HepG2 (cell line): ENCODE measurements around the gene PIGV. TPM values are rescaled to one million over a fixed set of nuclear protein-coding genes. Genes with fewer than 3 reads are reported as not detected.

Experiments used
- ATAC-seq: fragments of 200-7000 bp; cut with Tn5 transposase; 3 replicates; pipeline ENCODE4 v1.9.1; 2020; ENCODE audit warnings: mild to moderate bottlenecking, moderate library complexity
- BruUV-seq: library from RNA; stranded (reverse); fragments of 400-500 nt; replicated peaks from 2 replicates; lab custom pipeline; 2021; lab: Mats Ljungman, UMichigan
- CTCF ChIA-PET: fragments of 300-600 bp; formaldehyde crosslinking; extraction: SDS; loops from one replicate; lab custom pipeline; 2021; ENCODE audit warnings: low total read pairs, inconsistent platforms, low intra/inter-chr PET ratio; lab: Yijun Ruan, JAX
- POLR2A ChIA-PET: fragments of 350-600 bp; sonication (Branson Sonifier 250); formaldehyde crosslinking; loops from one replicate; lab custom pipeline; 2020; ENCODE audit warnings: antibody characterized with exemption, inconsistent platforms; lab: Yijun Ruan, JAX
- DNase-seq: peaks from one replicate; pipeline ENCODE4 v3.0.0-alpha.2; 2015; ENCODE audit warnings: low spot score
- FAIRE-seq: peaks from 3 replicates; lab custom pipeline; 2011; peaks lifted over from hg19 to GRCh38; lab: Jason Lieb, UNC
- H2AFZ ChIP-seq: one replicate; pipeline ENCODE4 v1.6.1; 2011; ENCODE audit warnings: low read length, inconsistent platforms
- H3K27ac ChIP-seq: fragments of 300-600 bp; 3 replicates; pipeline ENCODE4 v1.8.0; 2011; ENCODE audit warnings: mixed run types, mild to moderate bottlenecking, mixed read lengths, low read length, inconsistent platforms; ENCODE audit not compliant: insufficient read depth; ENCODE audit errors: extremely low read length
- H3K27me3 ChIP-seq, 2 experiments: fragments of 200-600 bp in 1 of 2; 2 replicates in 1 of 2; 3 replicates in 1 of 2; pipeline versions ENCODE4 v1.6.0 to v1.8.0; 2011; ENCODE audit warnings: low read length in 2 of 2, mild to moderate bottlenecking in 2 of 2, moderate library complexity in 2 of 2, inconsistent platforms in 1 of 2; ENCODE audit not compliant: insufficient read depth in 2 of 2, control insufficient read depth in 1 of 2
- H3K36me3 ChIP-seq, 2 experiments: fragments of 200-600 bp in 1 of 2; replicated peaks in 1 of 2; 2 replicates in 1 of 2; 3 replicates in 1 of 2; pipeline versions ENCODE4 v1.5.1 to v1.8.0; 2011; ENCODE audit warnings: low read length in 2 of 2, inconsistent platforms in 1 of 2; ENCODE audit not compliant: insufficient read depth in 2 of 2, control insufficient read depth in 1 of 2
- H3K4me1 ChIP-seq: 2 replicates; pipeline ENCODE4 v1.5.1; 2012; ENCODE audit warnings: low read length, inconsistent platforms; ENCODE audit not compliant: insufficient read depth
- H3K4me2 ChIP-seq: 2 replicates; pipeline ENCODE4 v1.6.0; 2011; ENCODE audit warnings: low read depth, low read length, inconsistent platforms
- H3K4me3 ChIP-seq, 3 experiments: fragments of 200-600 bp in 1 of 3; sonication (generic), shearing (Covaris generic) in 1 of 3; replicated peaks in 1 of 3; 2 replicates each; pipeline ENCODE4 v1.5.1; 2011 to 2016; ENCODE audit warnings: low read length in 3 of 3, inconsistent platforms in 2 of 3, low read depth in 2 of 3, mild to moderate bottlenecking in 2 of 3, control low read depth in 1 of 3, mixed read lengths in 1 of 3; ENCODE audit not compliant: insufficient read depth in 1 of 3
- H3K79me2 ChIP-seq: one replicate; pipeline ENCODE4 v1.6.1; 2011; ENCODE audit warnings: low read length, inconsistent platforms; ENCODE audit not compliant: insufficient read depth
- H3K9ac ChIP-seq: 2 replicates; pipeline ENCODE4 v1.6.0; 2011; ENCODE audit warnings: mild to moderate bottlenecking, low read depth, low read length, inconsistent platforms; ENCODE audit not compliant: insufficient read depth
- H3K9me3 ChIP-seq: 2 replicates; pipeline ENCODE4 v1.5.1; 2012; ENCODE audit warnings: mild to moderate bottlenecking, low read length
- H4K20me1 ChIP-seq: 2 replicates; pipeline ENCODE4 v1.6.0; 2011; ENCODE audit warnings: inconsistent platforms, mild to moderate bottlenecking, low read length, moderate library complexity; ENCODE audit not compliant: insufficient read depth
- LRRFIP1 ChIP-seq: sonication (generic); formaldehyde crosslinking; conservative IDR thresholded peaks from 2 replicates; pipeline ENCODE4 v1.4.0; 2020; ENCODE audit warnings: missing genetic modification reagents
- MAZ ChIP-seq, 2 experiments: sonication (generic) in 1 of 2; formaldehyde crosslinking in 1 of 2; IDR thresholded peaks; 2 replicates each; pipeline versions ENCODE4 v1.5.0 to v1.6.1; 2012 to 2020; ENCODE audit warnings: low read depth in 2 of 2, mild to moderate bottlenecking in 2 of 2, borderline replicate concordance in 1 of 2, improper control_type of control experiment in 1 of 2, low read length in 1 of 2, missing genetic modification reagents in 1 of 2, moderate library complexity in 1 of 2
- POGK ChIP-seq: sonication (generic); formaldehyde crosslinking; conservative IDR thresholded peaks from 2 replicates; pipeline ENCODE4 v1.8.0; 2022; ENCODE audit warnings: mild to moderate bottlenecking, moderate library complexity, missing genetic modification reagents
- SCMH1 ChIP-seq: sonication (generic); formaldehyde crosslinking; IDR thresholded peaks from 2 replicates; pipeline ENCODE4 v1.9.0; 2021; ENCODE audit warnings: missing genetic modification reagents, mild to moderate bottlenecking, borderline replicate concordance
- THAP7 ChIP-seq: sonication (generic); formaldehyde crosslinking; IDR thresholded peaks from 2 replicates; pipeline ENCODE4 v1.8.1; 2023; ENCODE audit warnings: mild to moderate bottlenecking, missing genetic modification reagents
- ZNF160 ChIP-seq: sonication (generic); formaldehyde crosslinking; IDR thresholded peaks from 2 replicates; pipeline ENCODE4 v1.8.0; 2022; ENCODE audit warnings: mild to moderate bottlenecking, inconsistent platforms, missing genetic modification reagents
- ZNF318 ChIP-seq: sonication (generic); formaldehyde crosslinking; IDR thresholded peaks from 2 replicates; pipeline ENCODE4 v1.4.0; 2020; ENCODE audit warnings: mild to moderate bottlenecking, missing genetic modification reagents
- ZNF761 ChIP-seq: sonication (generic); formaldehyde crosslinking; conservative IDR thresholded peaks from 2 replicates; pipeline ENCODE4 v1.4.0; 2020; ENCODE audit warnings: mild to moderate bottlenecking, missing genetic modification reagents
- WGBS: methylation state at CpG from one replicate; pipeline ENCODE4 v1.1.6; 2017; ENCODE audit warnings: low lambda C conversion rate; 5-methylcytosine and 5-hydroxymethylcytosine counted together
- in situ Hi-C: cut with HindIII; loops from 2 replicates; pipeline ENCODE4 v1.10.0; 2017; ENCODE audit warnings: low pct_unique_long_range_greater_than_20kb; ENCODE audit not compliant: extremely low pct_ligation_motif_present
- intact Hi-C: fragments of 100-400 bp; cut with micrococcal nuclease; formaldehyde crosslinking; loops from one replicate; pipeline ENCODE4 v1.10.0; 2022; ENCODE audit not compliant: unreplicated experiment
- polyA plus RNA-seq, 8 experiments: library from polyadenylated mRNA; depleted of rRNA in 3 of 8; stranded (reverse) in 7 of 8; unstranded in 1 of 8; fragments of >200 nt; fragmentation: Illumina TruSeq in 4 of 8; extraction: Trizol in 4 of 8; gene quantifications; 2 replicates each; pipeline versions ENCODE4 v1.2.1 to v1.2.3, GENCODE V29; 2011 to 2016; ENCODE audit warnings: low read depth in 4 of 8, missing spikeins in 1 of 8, mixed read lengths in 1 of 8; ENCODE audit not compliant: insufficient read depth in 1 of 8
- total RNA-seq, 5 experiments: library from RNA; depleted of rRNA; stranded (reverse); fragments of >200 nt; fragmentation: Illumina TruSeq; extraction: Trizol; gene quantifications; 2 replicates each; pipeline ENCODE4 v1.2.3, GENCODE V29; 2016; ENCODE audit warnings: low read depth in 1 of 5

PIGV gene
- total and polyA plus RNA-seq, 2 of the 13 experiments (the other 11 are each of a cell fraction or from before 2014, with no cell fraction given): 13.5 to 22.7 TPM

GRCh38 chr1:26792924-26793323, 5.2 kb downstream of the PIGV start (continued):
- no peak for TF ChIP-seq ZNF318 (CRISPR knock-in tag)
- TF ChIP-seq THAP7 (CRISPR knock-in tag): no peak

- ChIA-PET CTCF (no interaction called here), POLR2A (no interaction called here)
- no peaks in the 10 kb centered on the region for H3K9me3 ChIP-seq
- H3K27ac ChIP-seq: no peak overlapping the region
- no peak overlapping the region for H2AFZ ChIP-seq
- H3K27me3 ChIP-seq: no peaks in the 10 kb centered on the region
- H4K20me1 ChIP-seq: no peaks in the 10 kb centered on the region
- H3K4me3 ChIP-seq: no peak overlapping the region
- H3K4me1 ChIP-seq: peaks cover 18% of the 10 kb centered on the region
- DNase-seq: no peak
- no TSS peak for BruUV-seq
- no peaks in the 10 kb centered on the region for H3K79me2 ChIP-seq
- H3K4me2 ChIP-seq: no peak overlapping the region
- in situ Hi-C loops (no loop called here), intact Hi-C loops (no loop called here)
- no peak for ATAC-seq
- FAIRE-seq: no peak
- peaks cover 0 to 19% of the 10 kb centered on the region in 2 experiments; a peak in 3 of 5 replicates for H3K36me3 ChIP-seq
- 90% methylated on average over 5 of the region's 5 CpGs for WGBS
- H3K9ac ChIP-seq: no peak overlapping the region
- TF ChIP-seq ZNF761 (CRISPR knock-in tag) (no peak), SCMH1 (CRISPR knock-in tag) (no peak), ZNF160 (CRISPR knock-in tag) (no peak), POGK (no peak), MAZ (IDR thresholded peaks at IDR 0.05; ENCODE audit: borderline replicate concordance, low read depth, low read length) (no peak), MAZ (CRISPR knock-in tag; IDR thresholded peaks at IDR 0.05; ENCODE audit: low read depth) (no peak), LRRFIP1 (CRISPR knock-in tag) (no peak)
Observed at GRCh38 chr1:26794391-26794790, 6.6 kb downstream of the PIGV start.
